Stimulated activated CD4-positive, alpha-beta T cell treated with anti-CD3 and anti-CD28 coated beads, Interleukin-12 subunit alpha, Interleukin-12 subunit beta, amount 100 ng/mL, for 48 hours (primary cell): ENCODE data around the gene PTPA.

Experiments used
- DNase-seq, 3 donors: peaks; one replicate each; pipeline ENCODE4 v3.0.0-alpha.2; 2020; ENCODE audit warnings: low read depth in 2 of 3, low spot score in 1 of 3

Gene PTPA

GRCh38 chr9:129136446-129137035 lies 25.3 kb downstream of the PTPA start:
- no peak for DNase-seq

DNA sequence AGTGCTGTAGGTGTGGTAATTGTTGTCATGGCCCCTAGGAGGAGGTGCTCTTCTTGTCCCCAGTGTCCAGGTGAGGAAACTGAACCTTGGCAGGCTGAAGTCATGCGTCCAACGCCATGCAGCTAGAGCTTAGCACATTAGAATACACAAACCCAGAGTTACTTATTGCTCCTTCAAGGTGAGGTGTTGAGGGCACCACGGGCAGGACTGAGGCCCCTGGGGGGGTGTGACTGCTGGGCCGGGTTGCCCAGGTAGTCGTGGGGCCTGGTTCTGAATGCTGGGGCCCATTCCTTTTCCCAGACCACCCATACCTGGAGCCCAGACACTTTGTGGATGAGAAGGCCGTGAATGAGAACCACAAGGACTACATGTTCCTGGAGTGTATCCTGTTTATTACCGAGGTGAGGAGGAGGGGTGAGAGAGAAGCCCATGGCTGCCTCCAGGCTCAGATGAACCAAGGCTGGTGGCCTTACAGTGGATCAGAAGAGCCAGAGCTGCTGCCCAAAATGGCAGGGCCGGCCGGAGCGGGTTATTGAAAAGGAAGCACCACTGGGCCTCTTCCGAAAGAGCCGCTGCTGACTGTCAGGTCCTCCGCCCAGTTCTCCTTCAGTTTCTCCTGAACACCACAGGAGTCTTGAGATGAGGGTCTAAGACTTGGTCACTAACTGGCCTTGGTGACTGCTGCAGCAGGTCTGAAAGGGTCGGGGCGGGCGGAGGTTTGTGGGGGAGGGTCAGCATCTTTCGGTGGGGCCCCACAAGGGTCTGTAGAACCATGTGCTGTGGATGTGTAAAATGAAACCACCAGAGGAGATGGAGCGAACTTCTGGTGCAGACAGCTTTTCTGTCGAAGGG lies 26.3 kb downstream of the PTPA start:
- DNase-seq, result no peak

DNA sequence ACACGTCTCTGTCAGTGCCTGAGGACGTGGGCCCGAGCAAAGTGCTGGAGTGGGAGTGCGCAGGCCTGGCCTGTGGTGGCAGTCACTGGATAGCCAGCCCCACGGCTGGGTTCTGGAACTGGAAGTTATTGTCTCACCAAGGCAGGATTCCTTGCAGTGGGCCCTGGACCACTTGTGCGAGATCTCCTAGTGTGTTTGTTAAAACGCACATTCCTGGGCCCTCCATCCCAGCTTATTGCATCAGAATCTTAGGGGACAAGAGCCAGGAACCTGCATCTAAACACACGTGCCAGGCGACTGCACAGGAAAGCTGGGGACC lies 26.9 kb downstream of the PTPA start:
- no peak for DNase-seq

- no peak for DNase-seq
Observed at GRCh38 chr9:129138476-129139232, 27.4 kb downstream of the PTPA start.

DNA sequence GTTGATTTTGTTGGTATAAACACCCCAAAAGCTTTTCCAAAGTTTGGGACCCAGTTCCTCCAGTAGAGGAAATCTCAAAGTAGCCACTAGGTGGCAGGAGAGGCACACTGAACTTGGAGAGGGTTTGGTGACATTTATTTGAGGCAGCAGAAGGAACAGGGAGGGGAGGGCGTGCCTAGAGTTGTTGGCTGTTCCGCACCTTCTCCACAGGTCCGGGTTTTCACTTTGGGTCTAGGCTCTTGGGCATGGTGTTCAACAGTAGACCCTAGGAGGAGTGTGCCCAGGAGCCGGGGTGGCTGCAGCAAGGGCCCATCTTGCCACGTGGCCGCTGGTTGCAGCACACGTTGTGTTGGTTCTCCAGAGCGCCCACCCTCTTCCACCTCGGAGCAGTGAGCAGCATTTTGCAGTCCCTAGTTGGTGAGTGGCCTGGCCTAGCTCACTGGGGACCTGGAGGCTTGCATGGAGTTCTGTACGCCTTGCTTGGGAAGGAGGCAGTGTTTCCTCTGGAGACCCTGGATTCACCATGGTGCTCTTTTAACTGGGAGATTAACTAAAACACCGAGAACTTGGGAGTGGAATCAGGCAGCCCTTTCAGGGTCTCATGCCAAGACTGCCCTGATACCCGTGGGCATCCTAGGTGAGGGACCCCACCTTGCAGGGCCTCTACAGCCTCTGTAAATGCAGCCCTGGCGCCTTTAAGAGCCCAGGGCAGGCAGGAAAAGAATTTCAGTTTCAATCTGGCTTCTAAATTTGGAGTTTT lies 28.2 kb downstream of the PTPA start:
- DNase-seq, result peak; percentile 61 to 90 (median 61)

DNA sequence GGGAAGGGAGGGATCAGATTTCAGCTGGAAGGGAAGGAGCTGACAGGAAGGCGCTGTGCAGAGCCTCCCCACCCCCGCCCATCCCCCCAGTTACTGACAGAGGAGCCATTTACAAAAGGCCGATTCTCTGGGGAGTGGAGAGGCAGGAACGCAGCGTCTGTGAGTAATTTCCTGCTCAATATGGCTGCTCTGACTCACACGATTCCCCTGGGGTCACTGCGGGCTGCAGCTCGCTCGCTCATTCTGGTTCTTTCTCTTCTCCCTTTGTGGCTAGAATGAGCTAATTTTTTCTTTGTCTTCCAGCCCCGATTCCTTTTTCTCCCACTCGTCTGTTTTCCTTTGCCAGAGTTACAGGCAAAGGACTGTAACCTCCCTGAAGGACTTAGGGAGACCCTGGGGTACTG lies 28.8 kb downstream of the PTPA start:
- DNase-seq, result peak; percentile 72 to 74 (median 74)

DNA sequence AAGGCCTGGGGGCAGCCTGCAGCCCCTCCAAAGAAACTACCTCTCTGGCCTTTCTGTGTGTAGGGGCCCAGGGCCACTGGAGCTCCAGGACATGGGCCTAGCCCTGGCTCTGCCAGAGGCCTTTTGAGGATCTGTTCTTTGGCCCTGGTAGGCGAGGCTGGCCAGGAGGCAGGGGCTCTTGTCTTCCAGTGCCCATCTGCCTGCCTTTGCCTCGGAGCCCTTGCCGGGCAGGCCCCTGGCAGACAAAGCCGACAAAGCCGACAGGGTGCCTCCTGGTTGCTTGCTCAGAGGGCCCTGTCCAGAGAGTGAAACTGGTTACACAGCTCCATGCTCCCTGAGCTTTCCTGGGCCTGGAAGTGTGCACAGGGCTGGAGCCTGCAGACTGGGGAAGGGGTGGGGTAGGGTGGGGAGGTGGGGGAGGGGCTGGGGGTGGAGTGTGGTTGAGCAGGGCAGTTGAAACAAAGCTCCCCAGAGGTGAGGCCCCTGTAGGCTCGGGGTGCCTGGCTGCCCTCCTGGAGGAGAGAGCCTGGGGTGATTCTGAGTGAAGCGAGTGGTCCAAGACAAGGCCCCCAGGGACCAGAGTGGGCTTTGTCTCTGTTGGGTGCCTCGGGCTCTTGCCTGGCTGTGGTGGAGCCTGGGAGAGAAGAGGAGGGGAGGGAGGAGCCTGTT lies 29.3 kb downstream of the PTPA start:
- peak in 2 of 3 donors; percentile 10 to 26 for DNase-seq

DNA sequence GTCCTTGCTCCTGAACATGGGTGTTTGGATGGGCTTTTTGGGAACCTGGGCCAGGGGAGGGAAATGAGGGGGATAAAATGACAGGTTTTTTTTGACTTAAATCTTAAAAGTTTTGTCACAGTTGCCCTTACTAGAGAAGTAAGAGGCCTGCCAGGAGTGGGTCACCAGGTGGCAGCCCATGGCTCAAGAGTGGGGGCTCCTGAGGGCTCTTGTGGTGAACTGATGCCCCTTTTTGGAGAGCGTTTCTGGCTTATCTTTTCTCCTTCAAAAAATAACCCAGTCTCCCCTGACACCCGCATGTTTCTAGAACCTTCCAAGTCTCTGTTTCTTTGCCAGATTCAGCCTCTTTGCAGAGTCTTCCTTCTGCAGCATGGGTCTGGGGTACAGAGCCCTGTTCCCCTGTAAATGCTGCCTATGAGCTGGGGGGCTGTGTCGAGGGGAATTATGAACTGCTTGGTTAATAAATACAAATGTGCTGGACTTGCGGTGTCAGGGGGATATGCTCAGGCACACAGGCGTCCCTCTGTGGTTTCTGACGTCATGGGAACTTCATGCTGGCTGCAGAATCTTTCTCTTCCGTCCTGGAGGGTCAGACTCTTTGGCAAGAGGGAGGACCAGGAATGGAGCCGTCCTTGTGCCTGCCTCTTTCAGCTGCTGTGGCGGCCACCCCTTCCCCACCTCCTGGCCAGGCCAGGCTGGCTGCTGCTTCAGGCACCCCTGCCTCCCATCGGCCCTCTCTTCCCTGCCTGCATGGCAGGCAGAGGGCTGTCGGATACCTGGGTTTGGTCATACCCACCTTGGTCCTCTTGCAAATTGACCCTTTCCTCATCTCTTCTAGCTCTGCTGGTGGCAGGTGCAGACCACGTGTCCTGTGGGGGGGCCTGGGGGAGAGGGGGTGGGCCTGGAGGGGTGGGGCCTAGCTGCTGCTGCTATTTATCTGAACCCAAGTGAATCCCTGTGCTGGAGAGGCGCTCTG lies 30.1 kb downstream of the PTPA start:
- peak in 1 of 3 donors; percentile 14 for DNase-seq

- no peak for DNase-seq
Observed at GRCh38 chr9:129142138-129142935, 31.1 kb downstream of the PTPA start.

GRCh38 chr9:129143031-129143927 lies 32.1 kb downstream of the PTPA start:
- peak; percentile 42 to 70 (median 67) for DNase-seq

- DNase-seq, result no peak
Observed at GRCh38 chr9:129145316-129145715, 34.1 kb downstream of the PTPA start.

GRCh38 chr9:129145841-129146292 lies 34.7 kb downstream of the PTPA start:
- no peak for DNase-seq

- no peak for DNase-seq
Observed at GRCh38 chr9:129146441-129146941, 35.3 kb downstream of the PTPA start.

DNA sequence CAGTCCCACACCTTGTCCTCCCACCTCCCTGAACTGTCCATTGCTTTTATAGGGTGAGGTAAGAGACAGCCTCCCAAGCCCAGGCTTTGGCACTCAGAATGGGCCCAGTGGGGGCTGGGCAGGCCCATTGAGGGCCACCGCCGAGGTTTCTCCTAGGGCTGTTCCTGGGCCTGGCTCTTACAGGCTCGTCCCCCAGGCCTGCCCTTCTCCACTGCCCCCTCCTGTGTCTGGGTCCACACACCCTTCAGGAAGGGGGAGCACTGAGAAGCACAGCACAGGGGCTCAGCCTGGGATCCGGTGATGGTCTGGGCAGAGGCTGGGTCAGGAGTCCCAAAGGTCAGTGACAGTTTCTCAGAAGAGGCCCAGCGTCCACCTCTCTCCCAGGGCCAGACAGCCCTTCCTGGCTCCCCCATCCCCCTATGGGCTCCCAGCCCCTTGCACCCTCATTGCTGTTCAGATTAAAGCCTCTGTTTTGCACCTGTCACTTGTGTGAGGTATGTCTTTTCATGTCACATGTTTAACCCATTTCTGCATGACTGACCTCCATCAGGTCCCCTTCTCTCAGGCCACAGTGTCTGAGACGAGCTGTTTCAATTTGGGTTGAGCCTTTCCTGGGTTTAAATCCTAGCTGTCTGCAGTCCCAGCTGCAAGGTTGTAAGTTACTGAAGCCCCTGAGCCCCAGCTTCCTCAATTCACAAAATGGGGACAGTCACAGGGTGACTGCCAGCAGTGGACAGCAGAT lies 37.4 kb downstream of the PTPA start:
- no peak for DNase-seq

DNA sequence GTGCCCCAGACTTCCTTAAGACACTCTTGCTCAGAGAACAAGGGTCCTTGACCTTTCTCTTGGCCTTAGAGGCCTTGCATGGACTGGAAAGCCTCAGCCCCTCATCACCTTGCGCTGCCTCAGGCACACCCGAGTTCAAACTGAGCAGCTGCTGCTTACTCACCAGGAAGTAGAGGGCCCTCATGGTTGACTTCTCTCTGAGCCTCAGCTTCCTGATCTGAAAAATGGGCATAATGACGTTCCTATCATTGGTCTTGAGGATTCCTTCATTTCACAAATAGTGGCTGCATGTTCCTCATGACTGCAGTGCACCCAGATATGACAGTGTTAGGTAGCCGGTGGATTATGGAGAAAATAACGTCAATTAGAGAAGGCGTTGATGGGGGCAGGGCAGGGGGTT lies 38.2 kb downstream of the PTPA start:
- DNase-seq, result no peak

- DNase-seq, result no peak
Observed at GRCh38 chr9:129150122-129150521, 38.9 kb downstream of the PTPA start.

- DNase-seq, result no peak
Observed at GRCh38 chr9:129150672-129151211, 39.5 kb downstream of the PTPA start.
